Naive thymus-derived CD4-positive, alpha-beta T cell (primary cell): Measurements from ENCODE around the gene RCVRN. TPM values are rescaled to one million over a fixed set of nuclear protein-coding genes. Genes with fewer than 3 reads are reported as not detected.

Experiments used
- ATAC-seq: fragments of 150-1000 bp; cut with Tn5 transposase; 2 replicates; pipeline ENCODE4 v1.10.0; 2021; ENCODE audit warnings: mild to moderate bottlenecking, moderate library complexity
- CTCF ChIA-PET: fragments of 350-600 bp; sonication (Branson Sonifier 250); formaldehyde crosslinking; loops from one replicate; lab custom pipeline; 2021; ENCODE audit warnings: antibody characterized with exemption; lab: Charles Lee
- POLR2A ChIA-PET: fragments of 350-600 bp; sonication (Branson Sonifier 250); formaldehyde crosslinking; loops from one replicate; lab custom pipeline; 2021; ENCODE audit warnings: antibody characterized with exemption, inconsistent platforms; lab: Charles Lee
- DNase-seq, 9 donors: peaks; one replicate each; pipeline versions ENCODE4 v3.0.0 to v3.0.0-alpha.2; 2020 to 2022; ENCODE audit warnings: mixed read lengths in 1 of 9
- H3K27ac ChIP-seq: one replicate; pipeline ENCODE4 v1.7.0; 2013; ENCODE audit warnings: mild to moderate bottlenecking, low read depth, low read length, moderate library complexity
- H3K27me3 ChIP-seq, 2 donors: one replicate each; pipeline ENCODE4 v1.7.0; 2013; ENCODE audit warnings: low read length in 2 of 2, mild to moderate bottlenecking in 2 of 2, moderate library complexity in 2 of 2; ENCODE audit not compliant: control insufficient read depth in 2 of 2, insufficient read depth in 2 of 2
- H3K36me3 ChIP-seq, 3 experiments: 1 replicate in 2 of 3; 2 replicates in 1 of 3; pipeline ENCODE4 v1.7.0; 2013; ENCODE audit warnings: low read length in 3 of 3, mild to moderate bottlenecking in 3 of 3, moderate library complexity in 1 of 3; ENCODE audit not compliant: insufficient read depth in 3 of 3, control insufficient read depth in 2 of 3
- H3K4me1 ChIP-seq, 2 donors: one replicate each; pipeline ENCODE4 v1.7.0; 2013; ENCODE audit warnings: low read length in 2 of 2, mild to moderate bottlenecking in 2 of 2, moderate library complexity in 1 of 2; ENCODE audit not compliant: control insufficient read depth in 2 of 2, insufficient read depth in 2 of 2
- H3K4me3 ChIP-seq: 2 replicates; pipeline ENCODE4 v1.7.0; 2013; ENCODE audit warnings: mild to moderate bottlenecking, low read length
- H3K9me3 ChIP-seq, 3 experiments: 1 replicate in 2 of 3; 2 replicates in 1 of 3; pipeline ENCODE4 v1.7.0; 2013; ENCODE audit warnings: low read length in 3 of 3; ENCODE audit not compliant: control insufficient read depth in 2 of 3
- H3K27ac Mint-ChIP-seq, 9 donors: one replicate each; pipeline ENCODE4 v1.8.0; 2020 to 2022; ENCODE audit warnings: mixed read lengths in 9 of 9, mild to moderate bottlenecking in 8 of 9, moderate library complexity in 5 of 9, inconsistent platforms in 2 of 9
- H3K27me3 Mint-ChIP-seq, 5 donors: one replicate each; pipeline ENCODE4 v1.8.0; 2021 to 2022; ENCODE audit warnings: mixed read lengths in 5 of 5, mild to moderate bottlenecking in 1 of 5
- H3K36me3 Mint-ChIP-seq, 5 donors: one replicate each; pipeline ENCODE4 v1.8.0; 2020 to 2022; ENCODE audit warnings: mixed read lengths in 5 of 5, mild to moderate bottlenecking in 3 of 5, inconsistent platforms in 1 of 5
- H3K4me1 Mint-ChIP-seq, 7 donors: one replicate each; pipeline ENCODE4 v1.8.0; 2020 to 2022; ENCODE audit warnings: mixed read lengths in 7 of 7, mild to moderate bottlenecking in 3 of 7, inconsistent platforms in 1 of 7
- H3K4me3 Mint-ChIP-seq, 10 donors: one replicate each; pipeline ENCODE4 v1.8.0; 2020 to 2022; ENCODE audit warnings: mild to moderate bottlenecking in 10 of 10, mixed read lengths in 10 of 10, moderate library complexity in 6 of 10, inconsistent platforms in 2 of 10
- H3K9me3 Mint-ChIP-seq, 11 donors: one replicate each; pipeline ENCODE4 v1.8.0; 2020 to 2022; ENCODE audit warnings: mixed read lengths in 11 of 11, mild to moderate bottlenecking in 4 of 11, inconsistent platforms in 1 of 11, moderate library complexity in 1 of 11
- intact Hi-C, 2 donors: fragments of 100-400 bp; cut with micrococcal nuclease; formaldehyde crosslinking; loops; one replicate each; pipeline ENCODE4 v1.15.1; 2023
- polyA plus RNA-seq, 2 donors: library from polyadenylated mRNA; unstranded; fragments of 300-500 nt; fragmentation: Illumina TruSeq; gene quantifications; one replicate each; pipeline ENCODE4 v1.2.3, GENCODE V29; 2021
- total RNA-seq, 6 experiments: library from RNA in 5 of 6; stranded (reverse) in 5 of 6; gene quantifications; 1 replicate in 5 of 6; 2 replicates in 1 of 6; pipeline ENCODE4 v1.2.3 and lab custom pipeline; 2021 to 2026

The RCVRN gene
- total and polyA plus RNA-seq, 7 experiments from 2014 or later = 0.93 TPM; not detected in 6

DNA sequence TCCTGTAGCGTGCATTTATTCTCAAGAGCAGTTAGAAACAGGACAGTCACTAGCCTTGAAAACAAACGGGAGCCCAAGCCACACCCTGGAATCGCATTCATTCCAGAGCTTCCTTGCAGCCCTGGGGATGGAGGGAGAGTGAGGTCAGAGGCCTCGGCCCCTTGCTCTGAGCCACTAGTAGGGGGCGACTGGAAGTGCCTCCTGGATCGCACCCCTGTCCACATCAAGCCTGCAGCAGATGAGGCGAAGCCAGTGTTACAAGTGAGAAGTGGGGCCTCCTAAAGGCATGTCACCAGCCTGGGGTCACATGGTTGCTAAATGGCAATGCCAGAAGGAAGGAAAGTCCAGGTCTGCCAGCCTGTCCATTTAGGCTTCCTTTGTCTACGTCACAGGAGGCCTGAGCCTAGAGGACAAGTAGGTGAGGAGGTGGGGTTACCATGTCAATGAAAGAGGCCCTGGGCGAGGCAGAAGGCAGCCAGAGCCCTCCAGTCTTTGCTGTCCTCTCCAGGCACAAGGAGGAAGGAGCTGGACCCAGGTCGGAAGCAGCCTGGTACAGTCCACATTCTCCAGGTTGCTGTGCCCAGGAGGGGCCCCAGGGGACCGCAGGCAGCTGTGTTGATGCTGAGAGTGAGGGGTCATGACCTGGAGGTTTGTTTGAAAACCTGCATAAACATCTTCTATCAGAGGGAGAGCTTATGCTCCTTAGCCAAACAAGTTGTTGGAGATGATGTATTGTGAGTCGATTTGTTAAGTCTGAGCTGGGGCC is 3.0 kb upstream of the RCVRN start:
- peaks cover 0 to 14% (median 4%) of the 10 kb centered on the region in 5 donors for H3K27me3 Mint-ChIP-seq
- ChIA-PET CTCF (no interaction called here), POLR2A (no interaction called here)
- no peak for ATAC-seq
- Histone ChIP-seq H3K36me3 (no peaks in the 10 kb centered on the region), H3K27me3 (no peaks in the 10 kb centered on the region), H3K27ac (no peak overlapping the region), H3K4me3 (no peak overlapping the region), H3K4me1 (no peaks in the 10 kb centered on the region), H3K9me3 (no peaks in the 10 kb centered on the region)
- H3K4me1 Mint-ChIP-seq = no peaks in the 10 kb centered on the region
- no peak overlapping the region for H3K4me3 Mint-ChIP-seq
- peaks cover 0 to 4% (median 0%) of the 10 kb centered on the region in 11 donors for H3K9me3 Mint-ChIP-seq
- intact Hi-C loops = no loop called here
- no peaks in the 10 kb centered on the region for H3K36me3 Mint-ChIP-seq
- H3K27ac Mint-ChIP-seq = no peak overlapping the region
- no peak for DNase-seq

DNA sequence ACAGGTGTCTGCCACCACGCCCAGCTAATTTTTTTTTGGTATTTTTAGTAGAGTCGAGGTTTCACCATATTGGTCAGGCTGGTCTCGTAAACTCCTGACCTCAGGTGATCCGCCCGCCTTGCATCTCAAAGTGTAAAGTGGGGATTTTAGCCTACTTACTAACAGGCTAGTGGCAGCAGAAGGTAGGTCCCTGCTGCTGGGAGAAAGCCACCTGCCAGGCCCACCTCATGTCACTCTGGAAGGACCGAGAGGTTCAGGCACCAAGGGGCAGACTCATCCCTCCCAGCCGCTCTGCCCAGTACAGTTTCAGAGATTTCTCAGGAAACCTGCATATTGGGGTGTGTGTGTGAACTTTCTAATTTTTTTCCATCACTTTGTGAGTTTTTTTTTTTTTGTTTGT is 2.1 kb upstream of the RCVRN start:
- no peaks in the 10 kb centered on the region for H3K4me1 ChIP-seq
- intact Hi-C loops = no loop called here
- no peaks in the 10 kb centered on the region for H3K27me3 ChIP-seq
- H3K9me3 ChIP-seq = no peaks in the 10 kb centered on the region
- H3K27ac ChIP-seq = no peak overlapping the region
- H3K36me3 Mint-ChIP-seq = no peaks in the 10 kb centered on the region
- ChIA-PET CTCF (no interaction called here), POLR2A (no interaction called here)
- H3K4me3 ChIP-seq = no peak overlapping the region
- H3K27ac Mint-ChIP-seq = no peak overlapping the region
- DNase-seq = no peak
- no peak for ATAC-seq
- H3K9me3 Mint-ChIP-seq = peaks cover 0 to 4% (median 0%) of the 10 kb centered on the region in 11 donors
- H3K36me3 ChIP-seq = no peaks in the 10 kb centered on the region
- H3K4me1 Mint-ChIP-seq = no peaks in the 10 kb centered on the region
- no peak overlapping the region for H3K4me3 Mint-ChIP-seq
- peaks cover 0 to 16% (median 9%) of the 10 kb centered on the region in 5 donors for H3K27me3 Mint-ChIP-seq

DNA sequence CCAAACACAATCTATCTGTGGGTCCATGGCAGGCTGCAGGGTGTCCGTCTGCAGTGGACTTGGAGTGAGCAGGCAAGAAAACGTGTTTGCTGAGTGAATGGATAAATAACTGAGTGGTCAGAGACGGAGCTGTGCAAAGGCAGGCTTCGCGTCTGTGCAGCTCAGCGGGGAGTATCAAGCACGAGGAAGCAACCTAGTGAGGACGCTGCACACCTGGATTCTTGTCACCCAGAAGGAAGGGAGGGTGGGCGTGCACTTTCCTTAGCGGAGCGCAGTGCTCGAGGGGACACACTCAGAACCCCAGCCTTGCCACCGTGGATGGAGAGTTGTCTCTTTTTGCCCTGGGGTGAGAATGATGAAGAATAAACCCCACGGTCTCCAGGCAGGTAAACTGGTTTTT is 1.5 kb upstream of the RCVRN start:
- DNase-seq (no peak), ATAC-seq (no peak)
- ChIA-PET CTCF (no interaction called here), POLR2A (no interaction called here)
- intact Hi-C loops = no loop called here
- no peak overlapping the region for H3K27ac Mint-ChIP-seq
- Histone ChIP-seq H3K9me3 (no peaks in the 10 kb centered on the region), H3K27me3 (no peaks in the 10 kb centered on the region), H3K4me1 (no peaks in the 10 kb centered on the region), H3K27ac (no peak overlapping the region), H3K4me3 (no peak overlapping the region), H3K36me3 (no peaks in the 10 kb centered on the region)
- H3K27me3 Mint-ChIP-seq = peaks cover 0 to 19% (median 9%) of the 10 kb centered on the region in 5 donors
- H3K4me3 Mint-ChIP-seq = no peak overlapping the region
- H3K36me3 Mint-ChIP-seq = no peaks in the 10 kb centered on the region
- H3K9me3 Mint-ChIP-seq = peaks cover 0 to 4% (median 0%) of the 10 kb centered on the region in 11 donors
- no peaks in the 10 kb centered on the region for H3K4me1 Mint-ChIP-seq

DNA sequence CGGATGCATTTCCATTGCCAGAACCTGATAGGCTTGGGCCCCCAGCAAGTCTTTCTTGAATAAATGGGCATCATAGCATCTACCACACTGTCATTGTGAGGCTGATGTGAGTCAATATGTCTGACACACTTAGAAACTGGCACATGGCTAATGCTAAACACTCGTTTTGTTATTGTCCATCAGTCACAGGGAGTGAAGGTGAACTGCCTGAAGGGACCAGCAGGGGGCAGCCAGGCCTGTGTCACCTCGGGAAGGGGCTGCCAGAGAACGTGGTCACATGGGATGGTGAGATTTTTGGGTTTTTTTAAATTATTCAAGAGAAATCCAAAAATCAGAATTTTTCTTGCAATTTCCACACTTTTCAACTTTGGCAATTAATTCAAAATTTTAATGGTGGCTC is 831 bp upstream of the RCVRN start:
- no peak overlapping the region for H3K27ac Mint-ChIP-seq
- Histone ChIP-seq H3K36me3 (no peaks in the 10 kb centered on the region), H3K27me3 (no peaks in the 10 kb centered on the region), H3K9me3 (no peaks in the 10 kb centered on the region), H3K4me1 (no peaks in the 10 kb centered on the region), H3K27ac (no peak overlapping the region), H3K4me3 (no peak overlapping the region)
- H3K9me3 Mint-ChIP-seq = peaks cover 0 to 4% (median 0%) of the 10 kb centered on the region in 11 donors
- H3K36me3 Mint-ChIP-seq = no peaks in the 10 kb centered on the region
- DNase-seq = no peak
- H3K27me3 Mint-ChIP-seq = peaks cover 0 to 26% (median 13%) of the 10 kb centered on the region in 5 donors
- H3K4me3 Mint-ChIP-seq = no peak overlapping the region
- ChIA-PET CTCF (interaction anchor here (0.6 to 1.1 kb wide), 2 partner anchors 19 to 691 kb away, joined by 3 read pairs; no protein-coding TSS in a partner anchor), POLR2A (no interaction called here)
- no peaks in the 10 kb centered on the region for H3K4me1 Mint-ChIP-seq
- intact Hi-C loops = no loop called here
- peak; percentile 54 for ATAC-seq

DNA sequence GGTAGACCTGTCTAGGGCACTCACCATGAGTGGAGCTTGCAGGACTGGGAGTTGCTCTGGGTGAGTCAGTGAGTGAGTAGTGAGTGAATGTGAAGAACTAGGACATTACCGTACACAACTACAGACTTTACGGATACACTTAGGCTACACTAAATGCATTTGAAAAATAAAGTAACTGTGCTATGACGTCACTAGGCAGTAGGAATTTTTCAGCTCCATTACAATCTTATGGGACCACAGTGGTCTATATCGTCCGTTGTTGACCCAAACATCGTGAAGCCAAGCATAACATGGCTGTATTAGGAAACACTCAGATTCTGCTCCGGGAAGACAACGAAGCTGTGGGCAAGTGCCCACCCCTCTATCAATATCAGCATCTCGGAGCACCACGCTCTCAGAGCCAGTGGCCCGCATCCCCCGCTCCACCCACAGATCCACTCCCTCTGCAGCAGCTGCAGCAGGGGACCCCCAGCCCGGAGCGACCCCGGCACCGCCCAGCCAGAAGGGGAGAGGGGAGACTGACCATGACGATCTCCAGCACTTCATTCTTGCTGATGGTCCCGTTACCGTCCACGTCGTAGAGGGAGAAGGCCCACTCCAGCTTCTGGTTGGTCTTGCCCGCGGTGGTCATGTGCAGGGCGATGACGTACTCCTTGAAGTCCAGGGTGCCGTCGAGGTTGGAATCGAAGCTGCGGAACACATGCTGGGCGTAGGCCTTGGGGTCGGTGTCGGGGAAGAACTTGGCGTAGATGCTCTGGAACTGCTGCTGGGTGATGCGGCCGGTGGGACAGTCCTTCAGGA is 594 bp downstream of the RCVRN start:
- no peaks in the 10 kb centered on the region for H3K9me3 ChIP-seq
- intact Hi-C loops = no loop called here
- Mint-ChIP-seq H3K36me3 (no peaks in the 10 kb centered on the region), H3K27ac (no peak overlapping the region), H3K4me1 (no peaks in the 10 kb centered on the region), H3K27me3 (peaks cover 0 to 33% (median 16%) of the 10 kb centered on the region in 5 donors), H3K9me3 (peaks cover 0 to under 1% (median 0%) of the 10 kb centered on the region in 11 donors), H3K4me3 (no peak overlapping the region)
- H3K27ac ChIP-seq = no peak overlapping the region
- POLR2A ChIA-PET = no interaction called here
- H3K27me3 ChIP-seq = no peaks in the 10 kb centered on the region
- no peak for DNase-seq
- CTCF ChIA-PET = interaction anchor here (1.1 kb wide), 1 partner anchor 21 kb away, joined by 3 read pairs; no protein-coding TSS in a partner anchor
- no peaks in the 10 kb centered on the region for H3K36me3 ChIP-seq
- no peak for ATAC-seq
- no peaks in the 10 kb centered on the region for H3K4me1 ChIP-seq
- no peak overlapping the region for H3K4me3 ChIP-seq

DNA sequence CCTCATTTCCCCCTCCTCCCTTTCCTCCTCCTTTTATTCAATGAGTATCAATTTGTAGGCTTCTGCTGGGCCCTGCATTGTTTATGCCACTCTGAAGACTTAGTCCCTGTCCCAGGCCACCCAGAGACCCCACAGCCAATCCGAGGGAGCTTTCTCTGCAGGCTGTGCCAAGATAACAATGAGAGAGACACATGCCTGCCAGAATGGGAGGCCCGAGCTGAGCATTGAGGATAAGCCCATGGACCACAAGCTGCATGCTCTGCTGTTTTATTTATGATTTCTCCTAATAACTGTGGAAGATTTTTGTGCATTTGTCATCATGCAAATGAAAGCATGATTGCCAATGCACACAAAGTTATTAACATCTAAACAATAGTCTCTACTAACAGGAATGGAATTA is 3.0 kb downstream of the RCVRN start:
- DNase-seq = no peak
- Mint-ChIP-seq H3K27ac (no peak overlapping the region), H3K4me1 (no peaks in the 10 kb centered on the region), H3K27me3 (peaks cover 0 to 39% (median 11%) of the 10 kb centered on the region in 5 donors), H3K36me3 (no peaks in the 10 kb centered on the region), H3K9me3 (no peaks in the 10 kb centered on the region), H3K4me3 (no peak overlapping the region)
- Histone ChIP-seq H3K4me3 (no peak overlapping the region), H3K36me3 (no peaks in the 10 kb centered on the region), H3K27me3 (no peaks in the 10 kb centered on the region), H3K4me1 (no peaks in the 10 kb centered on the region), H3K27ac (no peak overlapping the region), H3K9me3 (no peaks in the 10 kb centered on the region)
- ChIA-PET CTCF (no interaction called here), POLR2A (no interaction called here)
- ATAC-seq = no peak
- intact Hi-C loops = no loop called here
